NCI-H1930 (cell line): ENCODE data around the gene DCLK1.

ENCODE experiments used
- DNase-seq, 2 experiments: peaks; one replicate each; lab custom pipeline; 2025; lab: John Stamatoyannopoulos, UW

The DCLK1 gene

GRCh38 chr13:35787937-35788336 lies 343.2 kb downstream of the DCLK1 start:
- no peak for DNase-seq

DNA sequence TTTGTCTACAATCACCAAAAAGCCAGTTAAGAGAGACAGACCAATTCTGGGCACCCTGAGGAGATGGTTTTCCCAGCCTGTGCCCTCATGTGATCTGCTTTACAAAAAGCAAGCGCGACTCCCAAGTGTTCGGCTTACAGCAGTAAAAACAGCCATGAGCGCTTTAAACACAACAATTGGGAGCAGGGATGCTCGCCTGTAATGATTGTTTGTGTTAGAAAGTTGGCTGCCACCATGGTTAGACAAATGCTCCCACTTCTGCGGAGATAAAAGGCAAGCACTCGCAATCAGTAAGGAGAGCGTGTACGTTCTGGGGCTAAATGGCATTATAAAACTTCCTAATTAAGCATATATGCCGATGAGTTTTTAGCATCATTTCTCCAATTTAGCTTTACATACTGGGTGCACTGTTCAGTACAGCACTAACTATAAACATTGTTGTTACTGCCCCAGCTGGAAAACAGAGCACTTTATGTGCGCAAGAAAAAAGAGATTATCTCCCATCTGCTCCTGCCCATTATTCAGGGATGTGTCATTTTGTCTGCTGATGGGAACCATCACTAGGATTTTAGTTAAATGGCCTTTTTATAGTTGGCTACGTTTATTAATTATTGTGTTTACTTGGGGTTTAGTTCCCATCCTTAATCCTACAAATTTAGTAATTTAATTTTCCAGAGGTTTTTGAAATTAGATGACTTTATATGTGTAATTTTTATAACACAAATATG lies 345.4 kb downstream of the DCLK1 start:
- DNase-seq = no peak

DNA sequence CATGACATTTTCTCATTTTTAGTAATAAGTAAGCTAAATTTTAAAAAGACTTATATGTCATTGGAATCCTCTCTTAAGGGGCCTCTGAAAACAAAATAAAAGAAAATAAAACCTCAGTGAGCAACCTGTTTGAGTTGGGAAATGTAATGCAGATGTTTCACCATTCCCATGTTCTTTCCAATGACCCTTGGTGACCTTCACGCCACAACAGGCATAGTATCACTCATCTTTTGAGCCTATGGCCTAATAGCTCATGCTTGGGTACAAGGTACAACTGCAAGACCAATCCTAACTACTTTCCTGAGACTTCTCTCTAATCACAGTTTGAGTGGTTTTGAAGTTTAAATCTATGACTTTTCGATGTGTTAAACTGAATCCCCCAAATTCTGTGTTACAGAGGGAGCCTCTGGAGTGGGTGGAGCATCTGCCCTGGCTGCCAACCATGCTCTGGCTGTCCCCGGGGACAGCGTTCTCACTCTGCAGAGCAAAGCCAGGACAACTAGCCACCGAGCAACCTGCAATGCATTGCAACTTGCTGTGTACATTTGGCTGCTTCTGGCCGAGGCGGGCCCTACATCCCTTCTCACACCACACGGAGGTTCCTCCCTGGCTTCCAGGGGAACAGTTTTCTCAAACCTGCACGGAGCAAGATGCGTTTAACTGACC lies 346.8 kb downstream of the DCLK1 start:
- DNase-seq = no peak

GRCh38 chr13:35782793-35783192 lies 348.4 kb downstream of the DCLK1 start:
- no peak for DNase-seq

GRCh38 chr13:35781036-35782000 lies 349.9 kb downstream of the DCLK1 start:
- no peak for DNase-seq

GRCh38 chr13:35780613-35781012 lies 350.6 kb downstream of the DCLK1 start:
- DNase-seq = no peak

DNA sequence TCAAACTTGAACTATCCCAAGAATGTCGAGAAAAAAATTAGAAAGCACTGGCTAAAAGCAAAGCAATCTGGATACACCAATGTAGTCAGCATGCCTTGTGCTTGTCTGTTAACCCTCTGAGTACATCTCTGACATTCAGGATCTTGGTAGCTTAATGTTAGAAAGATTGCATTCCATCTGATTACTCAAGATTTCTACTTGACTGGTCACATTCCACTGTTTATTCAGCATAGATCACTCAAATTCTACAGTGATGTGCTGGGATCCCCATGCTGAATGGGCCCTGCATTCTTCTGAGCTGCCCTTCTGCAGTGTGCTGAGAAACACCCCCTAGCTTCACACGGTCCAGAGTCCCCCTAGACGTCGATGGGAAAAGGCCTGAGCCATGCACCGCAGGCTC lies 359.3 kb downstream of the DCLK1 start:
- DNase-seq = no peak

GRCh38 chr13:35770756-35771297 lies 360.4 kb downstream of the DCLK1 start:
- no peak for DNase-seq

GRCh38 chr13:35769812-35770211 lies 361.4 kb downstream of the DCLK1 start:
- no peak for DNase-seq

DNA sequence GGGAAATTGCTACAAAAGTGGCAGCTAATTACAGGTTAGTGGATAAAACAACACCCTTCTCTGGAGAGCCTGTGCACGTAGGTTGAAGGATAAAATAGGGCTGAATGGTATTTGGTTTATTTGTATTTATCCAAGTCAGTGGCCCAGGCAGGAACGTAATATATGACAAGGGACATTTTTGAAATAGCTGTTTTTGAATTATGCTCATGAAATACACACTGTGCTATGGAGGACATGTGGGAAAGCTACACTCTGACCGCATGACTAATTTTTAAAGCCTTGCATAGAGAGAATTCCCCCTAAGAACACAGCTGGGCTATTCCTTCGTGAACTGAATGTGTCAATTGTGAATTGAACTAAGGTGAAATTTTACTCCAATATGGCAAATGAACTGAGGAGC lies 362.6 kb downstream of the DCLK1 start:
- no peak for DNase-seq

DNA sequence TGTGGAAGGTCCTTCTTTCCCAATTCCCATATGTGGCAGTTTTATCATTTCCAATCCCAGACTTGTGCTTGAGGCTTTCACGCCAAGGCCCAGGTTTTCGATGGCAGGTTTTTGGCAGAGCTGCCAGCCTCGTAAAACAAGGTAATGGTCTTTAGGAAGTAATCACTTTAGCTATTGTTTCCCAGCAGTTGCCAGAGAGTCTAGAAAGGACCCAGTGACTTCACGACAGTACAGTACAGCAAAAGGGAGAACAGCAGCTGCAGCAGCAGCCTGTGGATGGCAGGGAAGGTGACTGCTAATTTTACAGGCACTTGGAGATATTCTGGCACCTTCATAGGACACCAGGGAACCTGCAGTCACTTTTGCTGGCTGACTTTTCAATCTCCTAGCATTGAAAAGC lies 363.1 kb downstream of the DCLK1 start:
- DNase-seq = no peak

DNA sequence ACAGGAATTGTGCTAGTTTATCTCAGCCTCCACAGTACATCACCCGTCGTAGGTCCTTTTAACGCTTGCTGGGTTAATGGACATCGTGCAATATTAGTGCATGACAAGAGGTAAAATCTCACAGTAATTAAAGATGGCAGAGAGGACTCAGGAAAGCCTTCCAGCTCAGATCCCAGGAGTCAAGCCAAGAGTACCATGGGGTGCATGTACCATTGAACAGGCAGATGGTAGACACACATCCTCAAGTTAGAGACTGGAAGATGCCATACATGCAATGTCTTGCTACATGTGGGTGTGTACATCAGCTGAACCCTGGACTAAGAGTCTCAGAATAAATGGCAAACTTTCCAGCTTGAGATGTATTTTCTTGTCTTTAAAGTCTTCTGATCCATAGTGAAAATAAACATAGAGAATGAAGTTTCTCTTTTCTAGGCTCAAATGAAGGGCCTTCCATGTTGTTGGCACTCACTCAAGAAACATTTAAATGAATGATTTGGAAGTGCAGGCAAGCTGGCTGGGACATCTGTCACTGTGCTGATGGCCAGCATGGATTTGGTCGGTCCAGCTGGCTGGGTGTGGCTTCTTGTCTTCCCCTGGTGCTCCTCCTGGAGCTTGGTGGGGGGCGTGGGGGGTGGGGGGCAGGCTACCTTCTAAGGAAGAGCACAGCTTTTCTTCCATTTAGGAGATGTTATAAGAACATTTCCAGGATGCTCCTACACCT lies 363.8 kb downstream of the DCLK1 start:
- DNase-seq = no peak

GRCh38 chr13:35766663-35767062 lies 364.5 kb downstream of the DCLK1 start:
- DNase-seq = no peak

DNA sequence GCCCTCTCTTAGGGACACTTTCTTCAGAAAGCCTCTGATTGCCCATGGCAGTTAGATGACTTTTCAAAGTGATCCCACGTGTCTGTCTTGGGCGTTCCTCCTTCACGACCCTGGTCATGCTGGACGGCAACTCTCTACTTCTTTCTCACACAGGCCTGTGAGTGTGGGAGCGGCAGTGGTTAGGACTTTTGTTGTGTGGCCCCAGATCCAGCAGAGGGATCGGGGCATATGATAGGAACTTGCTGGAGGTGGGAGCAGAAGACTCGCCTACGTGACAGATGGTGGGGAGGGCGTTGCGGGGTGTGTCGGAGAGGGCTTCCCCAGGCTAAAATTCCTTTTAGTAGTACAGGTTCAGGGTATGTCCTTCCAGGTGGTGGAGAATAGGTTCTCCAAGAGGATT lies 365.2 kb downstream of the DCLK1 start:
- no peak for DNase-seq

DNA sequence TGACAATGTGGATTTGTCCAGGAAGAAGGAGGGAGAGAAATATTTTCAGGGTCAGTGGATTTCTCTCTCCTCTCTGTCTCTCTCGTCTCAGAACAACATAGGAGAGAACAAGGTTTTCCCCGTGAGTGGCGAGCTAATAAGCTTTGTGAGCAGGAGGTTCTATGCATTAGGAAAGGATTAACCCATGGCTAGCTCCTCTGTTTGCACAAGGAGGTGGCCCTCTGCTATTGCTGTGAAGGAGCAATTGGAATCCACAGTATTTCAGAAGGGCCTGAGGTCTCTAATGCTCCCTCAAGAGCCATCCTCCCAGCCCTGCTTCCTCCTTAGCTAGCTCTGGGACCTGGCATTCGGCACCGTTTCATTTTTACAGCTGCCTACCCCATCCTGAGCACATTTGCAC lies 365.8 kb downstream of the DCLK1 start:
- no peak for DNase-seq

DNA sequence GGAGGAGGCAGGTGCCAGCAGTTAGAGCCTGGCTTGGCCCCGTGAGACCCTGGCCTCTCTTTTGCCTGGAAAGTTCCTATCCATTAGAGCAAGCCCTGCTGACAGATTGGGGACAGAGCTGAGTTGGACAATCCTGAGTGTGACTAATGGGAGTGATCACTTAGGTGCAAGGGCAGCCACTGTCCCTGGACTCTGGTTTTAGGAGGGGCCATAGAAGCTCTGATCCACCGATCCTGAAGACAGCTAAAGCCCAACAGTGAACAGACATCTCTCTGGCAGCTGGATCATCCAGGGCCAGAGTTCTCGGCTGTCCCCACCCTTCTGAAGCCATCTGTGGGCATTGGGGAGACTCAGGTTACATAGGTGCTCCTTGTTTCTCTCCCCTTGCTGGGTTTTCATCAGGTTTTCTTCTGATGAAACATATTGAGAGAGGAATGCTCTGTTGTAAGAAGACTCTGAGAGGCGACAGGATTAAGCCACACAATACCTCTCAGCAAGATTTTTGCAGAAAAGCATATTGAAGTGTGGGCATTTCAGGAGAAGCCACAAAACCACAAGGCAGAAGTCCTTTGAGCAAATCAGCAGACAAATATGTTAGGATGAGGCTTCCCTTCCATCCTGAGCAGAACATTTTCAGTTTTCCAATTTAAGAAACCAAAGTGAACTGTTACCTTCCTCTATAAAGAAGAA lies 366.7 kb downstream of the DCLK1 start:
- DNase-seq = no peak

DNA sequence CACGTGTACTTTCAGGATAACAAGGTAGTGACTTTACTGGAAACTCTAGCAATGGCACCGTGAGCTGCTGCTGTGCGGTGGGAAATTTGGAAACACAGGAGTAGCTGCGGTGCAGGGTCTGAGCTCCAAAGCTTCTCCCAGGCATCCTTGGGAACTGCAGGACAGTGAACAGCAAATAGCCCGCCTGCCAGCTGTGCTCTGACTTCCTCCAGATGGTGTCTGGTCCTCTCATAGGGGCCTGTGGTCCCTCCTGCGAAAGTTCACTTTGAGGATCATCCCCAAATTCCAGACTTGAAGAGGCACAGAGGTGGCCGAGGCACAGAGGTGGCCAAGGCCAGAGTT lies 367.4 kb downstream of the DCLK1 start:
- no peak for DNase-seq

GRCh38 chr13:35763060-35763781 lies 368.0 kb downstream of the DCLK1 start:
- DNase-seq = no peak

DNA sequence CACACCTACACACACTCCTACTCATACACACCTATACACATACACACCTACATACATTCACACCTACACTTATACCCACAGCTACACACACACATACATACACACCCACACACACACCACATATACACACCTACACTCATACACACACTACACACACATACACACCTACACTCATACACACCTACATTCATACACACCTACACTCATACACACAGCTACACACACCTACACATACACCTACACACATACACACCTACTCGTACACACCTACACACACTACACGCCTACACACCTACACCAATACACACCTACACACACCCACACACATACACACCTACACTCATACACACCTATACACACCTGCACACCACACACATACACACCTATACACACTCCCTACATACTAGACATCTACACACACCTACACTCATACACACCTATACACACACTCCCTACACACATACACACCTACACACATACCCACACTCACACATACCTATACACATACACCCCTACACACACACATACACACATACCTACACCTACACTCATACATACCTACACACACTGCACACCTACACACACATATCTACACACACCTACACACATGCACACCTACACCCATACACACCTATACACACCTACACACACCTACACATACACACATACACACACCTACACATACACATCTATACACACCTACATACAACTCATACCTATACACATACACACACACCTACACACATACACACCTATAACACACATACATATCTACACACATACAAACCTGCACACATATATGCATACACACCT lies 369.5 kb downstream of the DCLK1 start:
- DNase-seq = no peak
